ENCODE measurements around the gene SYDE1.
"Not testable (repeated sequence)": the region's sequence is repeated elsewhere in the genome, so short reads cannot be mapped to it uniquely, and the experiment has no call there.

SYDE1 gene

DNA sequence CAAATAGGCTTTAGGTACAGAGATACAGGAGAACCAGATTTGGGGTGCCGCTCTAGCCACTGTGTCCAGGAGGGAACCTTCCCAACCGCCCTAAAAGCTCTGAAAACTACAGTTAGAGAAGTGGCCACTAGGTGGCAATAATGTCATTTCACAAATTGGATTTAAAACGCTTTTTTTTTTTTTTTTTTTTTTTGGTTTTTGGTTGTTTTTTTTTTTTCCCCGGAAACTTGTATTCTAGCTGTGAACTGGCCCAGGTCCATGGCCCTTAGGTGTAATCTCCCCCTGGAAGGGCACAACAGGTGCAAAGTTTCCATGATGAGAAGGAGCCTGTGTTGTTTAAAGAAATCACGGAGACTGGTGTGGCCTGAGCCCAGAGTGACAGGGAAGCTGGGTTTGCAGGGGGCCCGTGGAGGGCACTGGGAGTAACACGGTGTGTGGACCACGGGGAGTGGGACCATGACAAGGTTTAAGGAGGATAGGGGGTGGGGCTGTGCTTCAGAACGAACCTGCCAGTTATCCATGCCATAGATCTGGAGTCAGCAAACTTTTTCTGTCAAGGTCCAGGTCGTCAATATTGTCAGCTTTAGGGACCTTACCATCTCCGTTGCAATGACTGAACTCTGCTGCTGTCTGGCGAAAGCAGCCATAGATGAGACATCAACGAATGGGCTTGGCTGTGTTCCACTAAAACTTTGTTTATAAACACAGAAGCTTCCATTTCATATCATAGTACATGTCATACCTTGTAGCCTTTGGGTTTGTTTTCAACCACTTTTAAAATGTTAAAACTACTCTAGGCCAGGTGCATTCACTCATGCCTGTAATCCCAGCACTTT, 15.1 kb upstream of the SYDE1 start:
- Histone ChIP-seq H3K9me3 (ENCODE audit: control insufficient read depth in 2 of 2, low read length in 2 of 2) (no peaks in the 10 kb centered on the region), H3K4me3 (ENCODE audit: low read length in 2 of 2) (no peak overlapping the region), H3K9ac (ENCODE audit: low read depth in 1 of 2, low read length in 2 of 2) (no peak overlapping the region), H3K27ac (ENCODE audit: low read depth in 2 of 2, low read length in 2 of 2) (no peak overlapping the region), H3K4me1 (ENCODE audit: control insufficient read depth in 2 of 2, insufficient read depth in 2 of 2, low read length in 2 of 2) (no peaks in the 10 kb centered on the region), H3K27me3 (ENCODE audit: control insufficient read depth in 2 of 2, insufficient read depth in 2 of 2, low read length in 2 of 2) (peaks cover 0 to 3% of the 10 kb centered on the region in 2 donors), H3K36me3 (ENCODE audit: control insufficient read depth in 2 of 2, insufficient read depth in 2 of 2, low read length in 2 of 2) (no peaks in the 10 kb centered on the region)

GRCh38 chr19:15093001-15093400, 14.2 kb upstream of the SYDE1 start:
- Histone ChIP-seq H3K27me3 (ENCODE audit: control insufficient read depth in 2 of 2, insufficient read depth in 2 of 2, low read length in 2 of 2) (no peaks in the 10 kb centered on the region), H3K4me1 (ENCODE audit: control insufficient read depth in 2 of 2, insufficient read depth in 2 of 2, low read length in 2 of 2) (no peaks in the 10 kb centered on the region), H3K27ac (ENCODE audit: low read depth in 2 of 2, low read length in 2 of 2) (no peak overlapping the region), H3K9ac (ENCODE audit: low read depth in 1 of 2, low read length in 2 of 2) (no peak overlapping the region), H3K9me3 (ENCODE audit: control insufficient read depth in 2 of 2, low read length in 2 of 2) (no peaks in the 10 kb centered on the region), H3K4me3 (ENCODE audit: low read length in 2 of 2) (no peak overlapping the region), H3K36me3 (ENCODE audit: control insufficient read depth in 2 of 2, insufficient read depth in 2 of 2, low read length in 2 of 2) (no peaks in the 10 kb centered on the region)

DNA sequence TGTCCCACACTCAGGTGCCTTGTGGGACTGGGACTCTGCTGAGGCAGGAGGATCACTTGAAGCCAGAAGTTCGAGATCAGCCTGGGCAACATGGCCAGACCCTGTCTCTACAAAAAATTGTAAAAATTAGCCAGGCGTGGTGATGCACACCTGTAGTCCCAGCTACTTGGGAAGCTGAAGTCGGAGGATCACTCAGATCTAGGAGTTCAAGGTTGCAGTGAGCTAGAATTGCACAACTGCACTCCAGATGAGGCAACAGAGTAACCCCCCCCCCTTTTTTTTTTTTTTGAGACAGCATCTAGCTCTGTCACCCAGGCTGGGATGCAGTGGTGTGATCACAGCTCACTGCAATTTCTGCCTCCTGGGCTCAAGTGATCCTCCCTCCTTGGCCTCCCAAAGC, 11.0 kb upstream of the SYDE1 start:
- H3K9me3 ChIP-seq (ENCODE audit: control insufficient read depth in 2 of 2, low read length in 2 of 2) = no peaks in the 10 kb centered on the region
- H3K27me3 ChIP-seq (ENCODE audit: control insufficient read depth in 2 of 2, insufficient read depth in 2 of 2, low read length in 2 of 2) = no peaks in the 10 kb centered on the region
- no peak overlapping the region for H3K4me3 ChIP-seq (ENCODE audit: low read length in 2 of 2)
- H3K36me3 ChIP-seq (ENCODE audit: control insufficient read depth in 2 of 2, insufficient read depth in 2 of 2, low read length in 2 of 2) = no peaks in the 10 kb centered on the region
- no peak overlapping the region for H3K9ac ChIP-seq (ENCODE audit: low read depth in 1 of 2, low read length in 2 of 2)
- no peaks in the 10 kb centered on the region for H3K4me1 ChIP-seq (ENCODE audit: control insufficient read depth in 2 of 2, insufficient read depth in 2 of 2, low read length in 2 of 2)
- no peak overlapping the region for H3K27ac ChIP-seq (ENCODE audit: low read depth in 2 of 2, low read length in 2 of 2)

- H3K4me3 ChIP-seq (ENCODE audit: low read length in 2 of 2); H3K27me3 ChIP-seq (ENCODE audit: control insufficient read depth in 2 of 2, insufficient read depth in 2 of 2, low read length in 2 of 2); H3K9me3 ChIP-seq (ENCODE audit: control insufficient read depth in 2 of 2, low read length in 2 of 2); H3K9ac ChIP-seq (ENCODE audit: low read depth in 1 of 2, low read length in 2 of 2); H3K4me1 ChIP-seq (ENCODE audit: control insufficient read depth in 2 of 2, insufficient read depth in 2 of 2, low read length in 2 of 2); H3K27ac ChIP-seq (ENCODE audit: low read depth in 2 of 2, low read length in 2 of 2); H3K36me3 ChIP-seq (ENCODE audit: control insufficient read depth in 2 of 2, insufficient read depth in 2 of 2, low read length in 2 of 2): not testable (repeated sequence)
Measured at GRCh38 chr19:15097980-15098379, 9.2 kb upstream of the SYDE1 start.

GRCh38 chr19:15098460-15098859, 8.7 kb upstream of the SYDE1 start:
- Histone ChIP-seq H3K4me3 (ENCODE audit: low read length in 2 of 2) (no peak overlapping the region), H3K36me3 (ENCODE audit: control insufficient read depth in 2 of 2, insufficient read depth in 2 of 2, low read length in 2 of 2) (no peaks in the 10 kb centered on the region)

DNA sequence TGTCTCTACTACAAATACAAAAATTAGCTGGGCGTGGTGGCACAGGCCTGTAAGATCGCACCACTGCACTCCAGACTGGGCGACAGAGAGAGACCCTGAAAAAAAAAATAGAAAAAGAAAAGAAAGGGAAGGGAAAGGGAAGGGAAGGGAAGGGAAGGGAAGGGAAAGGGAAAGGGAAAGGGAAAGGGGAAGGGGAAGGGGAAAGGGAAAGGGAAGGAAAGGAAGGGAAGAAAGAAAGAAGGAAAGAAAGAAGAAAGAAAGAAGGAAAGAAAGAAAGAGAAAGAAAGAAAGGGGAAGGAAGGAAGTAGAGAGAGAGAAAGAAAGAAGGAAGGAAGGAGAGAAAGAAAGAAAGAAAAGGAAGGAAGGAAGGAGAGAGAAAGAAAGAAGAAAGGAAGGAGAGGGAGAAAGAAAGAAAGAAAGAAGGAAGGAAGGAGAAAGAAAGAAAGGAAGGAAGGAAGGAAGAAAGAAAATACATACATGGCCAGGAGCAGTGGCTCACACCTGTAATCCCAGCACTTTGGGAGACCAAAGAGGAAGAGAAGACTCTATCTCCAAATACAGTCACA, 8.1 kb upstream of the SYDE1 start:
- H3K9ac ChIP-seq (ENCODE audit: low read depth in 1 of 2, low read length in 2 of 2) = no peak overlapping the region
- no peaks in the 10 kb centered on the region for H3K27me3 ChIP-seq (ENCODE audit: control insufficient read depth in 2 of 2, insufficient read depth in 2 of 2, low read length in 2 of 2)
- H3K36me3 ChIP-seq (ENCODE audit: control insufficient read depth in 2 of 2, insufficient read depth in 2 of 2, low read length in 2 of 2) = no peaks in the 10 kb centered on the region
- H3K4me1 ChIP-seq (ENCODE audit: control insufficient read depth in 2 of 2, insufficient read depth in 2 of 2, low read length in 2 of 2) = no peaks in the 10 kb centered on the region
- no peak overlapping the region for H3K27ac ChIP-seq (ENCODE audit: low read depth in 2 of 2, low read length in 2 of 2)
- no peak overlapping the region for H3K4me3 ChIP-seq (ENCODE audit: low read length in 2 of 2)
- H3K9me3 ChIP-seq (ENCODE audit: control insufficient read depth in 2 of 2, low read length in 2 of 2) = no peaks in the 10 kb centered on the region

More at GRCh38 chr19:15098460-15098859, 8.7 kb upstream of the SYDE1 start:
- H3K4me1 ChIP-seq (ENCODE audit: control insufficient read depth in 2 of 2, insufficient read depth in 2 of 2, low read length in 2 of 2) = no peaks in the 10 kb centered on the region
- no peak overlapping the region for H3K9ac ChIP-seq (ENCODE audit: low read depth in 1 of 2, low read length in 2 of 2)
- H3K9me3 ChIP-seq (ENCODE audit: control insufficient read depth in 2 of 2, low read length in 2 of 2) = no peaks in the 10 kb centered on the region
- no peak overlapping the region for H3K27ac ChIP-seq (ENCODE audit: low read depth in 2 of 2, low read length in 2 of 2)
- H3K27me3 ChIP-seq (ENCODE audit: control insufficient read depth in 2 of 2, insufficient read depth in 2 of 2, low read length in 2 of 2) = no peaks in the 10 kb centered on the region

DNA sequence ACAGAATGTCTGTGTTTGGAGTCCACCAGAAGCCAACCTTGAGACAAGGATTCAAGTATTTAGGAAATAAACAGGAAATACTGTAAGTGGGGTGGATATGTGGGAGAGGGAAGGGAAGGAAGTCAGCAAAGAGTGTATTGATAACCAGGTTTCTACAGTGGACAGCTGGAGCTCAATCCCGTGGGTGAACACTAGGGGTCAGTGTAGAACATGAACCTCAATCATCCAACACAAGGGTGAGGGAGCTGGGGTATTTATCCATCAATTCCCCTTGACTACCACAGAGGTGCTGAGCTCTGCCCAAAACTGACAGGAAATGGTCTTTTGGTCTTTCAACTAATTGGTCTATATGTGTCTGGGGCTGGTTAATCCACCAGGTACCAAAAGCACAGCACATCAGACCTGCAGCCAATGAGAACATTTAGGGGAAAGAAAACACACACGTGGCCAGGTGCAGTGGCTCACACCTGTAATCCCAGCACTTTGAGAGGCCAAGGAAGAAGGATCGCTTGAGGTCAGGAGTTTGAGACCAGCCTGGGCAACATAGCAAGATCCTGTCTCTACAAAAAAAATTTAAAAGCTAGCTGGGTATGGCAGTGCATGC, 5.6 kb upstream of the SYDE1 start:
- Histone ChIP-seq H3K9me3 (ENCODE audit: control insufficient read depth in 2 of 2, low read length in 2 of 2) (peaks cover 0 to 3% of the 10 kb centered on the region in 2 donors), H3K4me3 (ENCODE audit: low read length in 2 of 2) (no peak overlapping the region), H3K27ac (ENCODE audit: low read depth in 2 of 2, low read length in 2 of 2) (no peak overlapping the region), H3K9ac (ENCODE audit: low read depth in 1 of 2, low read length in 2 of 2) (no peak overlapping the region), H3K4me1 (ENCODE audit: control insufficient read depth in 2 of 2, insufficient read depth in 2 of 2, low read length in 2 of 2) (no peaks in the 10 kb centered on the region), H3K27me3 (ENCODE audit: control insufficient read depth in 2 of 2, insufficient read depth in 2 of 2, low read length in 2 of 2) (no peaks in the 10 kb centered on the region), H3K36me3 (ENCODE audit: control insufficient read depth in 2 of 2, insufficient read depth in 2 of 2, low read length in 2 of 2) (no peaks in the 10 kb centered on the region)

DNA sequence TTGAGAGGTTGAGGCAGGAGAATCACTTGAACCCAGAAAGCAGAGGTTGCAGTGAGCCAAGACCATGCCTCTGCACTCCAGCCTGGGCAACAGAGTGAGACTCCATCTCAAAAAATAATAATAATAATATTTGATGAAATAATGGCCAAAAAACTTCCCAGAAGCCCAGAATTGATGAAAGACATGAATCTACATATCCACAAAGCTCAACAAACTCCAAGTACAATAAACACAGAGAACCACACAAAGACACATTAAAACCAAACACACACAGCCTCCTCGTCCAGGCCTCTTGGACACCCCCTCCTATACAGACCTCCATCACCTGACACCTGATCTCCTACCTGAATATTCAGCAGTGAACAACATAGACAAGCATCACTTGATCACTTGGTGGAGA, 3.2 kb upstream of the SYDE1 start:
- H3K9ac ChIP-seq (ENCODE audit: low read depth in 1 of 2, low read length in 2 of 2) = no peak overlapping the region
- peaks cover 0 to 3% of the 10 kb centered on the region in 2 donors for H3K9me3 ChIP-seq (ENCODE audit: control insufficient read depth in 2 of 2, low read length in 2 of 2)
- H3K4me3 ChIP-seq (ENCODE audit: low read length in 2 of 2) = no peak overlapping the region
- H3K27ac ChIP-seq (ENCODE audit: low read depth in 2 of 2, low read length in 2 of 2) = no peak overlapping the region
- H3K27me3 ChIP-seq (ENCODE audit: control insufficient read depth in 2 of 2, insufficient read depth in 2 of 2, low read length in 2 of 2) = peaks cover under 1 to 6% of the 10 kb centered on the region in 2 donors
- no peaks in the 10 kb centered on the region for H3K4me1 ChIP-seq (ENCODE audit: control insufficient read depth in 2 of 2, insufficient read depth in 2 of 2, low read length in 2 of 2)
- H3K36me3 ChIP-seq (ENCODE audit: control insufficient read depth in 2 of 2, insufficient read depth in 2 of 2, low read length in 2 of 2) = no peaks in the 10 kb centered on the region

DNA sequence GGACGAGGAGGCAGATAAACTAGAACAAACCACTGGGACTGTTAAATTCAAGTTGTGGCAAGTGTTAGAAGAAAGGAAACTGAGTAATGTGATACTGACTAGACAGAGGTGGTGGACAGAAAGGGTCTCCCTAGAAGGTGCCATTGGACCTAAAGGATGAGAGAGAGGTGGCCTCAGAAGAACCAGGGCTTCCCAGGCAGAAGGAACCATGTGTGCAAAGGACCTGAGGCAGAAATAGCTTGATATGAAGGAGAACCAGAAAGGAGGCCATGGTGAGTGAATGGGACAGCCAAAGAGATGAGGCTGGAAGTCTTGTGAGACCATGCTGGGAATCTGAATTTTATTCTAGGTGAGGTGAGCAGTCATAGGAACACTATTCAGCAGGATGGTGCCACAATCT, 2.8 kb upstream of the SYDE1 start:
- no peak overlapping the region for H3K27ac ChIP-seq (ENCODE audit: low read depth in 2 of 2, low read length in 2 of 2)
- no peaks in the 10 kb centered on the region for H3K4me1 ChIP-seq (ENCODE audit: control insufficient read depth in 2 of 2, insufficient read depth in 2 of 2, low read length in 2 of 2)
- H3K27me3 ChIP-seq (ENCODE audit: control insufficient read depth in 2 of 2, insufficient read depth in 2 of 2, low read length in 2 of 2) = peaks cover 3 to 6% of the 10 kb centered on the region in 2 donors
- no peaks in the 10 kb centered on the region for H3K36me3 ChIP-seq (ENCODE audit: control insufficient read depth in 2 of 2, insufficient read depth in 2 of 2, low read length in 2 of 2)
- peaks cover 0 to 3% of the 10 kb centered on the region in 2 donors for H3K9me3 ChIP-seq (ENCODE audit: control insufficient read depth in 2 of 2, low read length in 2 of 2)
- no peak overlapping the region for H3K9ac ChIP-seq (ENCODE audit: low read depth in 1 of 2, low read length in 2 of 2)
- H3K4me3 ChIP-seq (ENCODE audit: low read length in 2 of 2) = no peak overlapping the region

GRCh38 chr19:15105044-15105443, 2.2 kb upstream of the SYDE1 start:
- H3K27ac ChIP-seq (ENCODE audit: low read depth in 2 of 2, low read length in 2 of 2) = no peak overlapping the region
- H3K9me3 ChIP-seq (ENCODE audit: control insufficient read depth in 2 of 2, low read length in 2 of 2) = peaks cover 0 to 3% of the 10 kb centered on the region in 2 donors
- H3K9ac ChIP-seq (ENCODE audit: low read depth in 1 of 2, low read length in 2 of 2) = no peak overlapping the region
- H3K36me3 ChIP-seq (ENCODE audit: control insufficient read depth in 2 of 2, insufficient read depth in 2 of 2, low read length in 2 of 2) = no peaks in the 10 kb centered on the region
- peaks cover 3 to 6% of the 10 kb centered on the region in 2 donors for H3K27me3 ChIP-seq (ENCODE audit: control insufficient read depth in 2 of 2, insufficient read depth in 2 of 2, low read length in 2 of 2)
- H3K4me1 ChIP-seq (ENCODE audit: control insufficient read depth in 2 of 2, insufficient read depth in 2 of 2, low read length in 2 of 2) = no peaks in the 10 kb centered on the region
- H3K4me3 ChIP-seq (ENCODE audit: low read length in 2 of 2) = no peak overlapping the region

Data from mucosa of rectum (tissue), 2 donors.